ENCODE results near the gene SIL1.

Gene SIL1

DNA sequence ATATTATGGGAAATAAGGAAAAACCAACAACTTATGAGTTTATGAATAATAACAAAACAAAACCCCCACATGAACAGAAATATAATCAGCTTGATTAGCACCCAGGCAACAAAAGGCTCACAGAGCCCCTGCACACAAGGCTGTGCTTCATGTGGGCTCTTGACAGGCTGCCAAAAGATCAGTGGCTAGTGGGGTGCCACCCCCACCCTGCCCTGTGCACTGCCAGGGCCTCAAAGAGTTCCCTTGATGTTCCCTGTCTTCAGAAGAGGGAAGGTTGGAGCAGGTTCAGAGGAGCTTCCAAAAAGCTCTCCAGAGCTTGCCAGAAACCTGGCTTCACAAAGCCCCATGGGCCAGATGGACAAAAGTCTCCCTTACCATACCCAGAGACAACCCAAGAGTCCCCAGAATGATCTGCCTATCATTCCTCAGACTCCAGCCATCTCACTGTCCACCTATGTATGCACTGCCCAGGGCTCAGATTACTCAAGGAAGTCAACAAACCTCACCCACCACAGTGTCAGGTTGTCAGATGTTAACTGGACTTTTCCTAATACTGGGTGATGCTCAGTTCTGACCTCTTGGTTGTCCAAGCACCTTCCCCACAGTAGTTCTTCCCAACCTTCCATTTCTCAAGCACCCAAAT, 87.5 kb downstream of the SIL1 start:
- TF ChIP-seq, protein P1, sequence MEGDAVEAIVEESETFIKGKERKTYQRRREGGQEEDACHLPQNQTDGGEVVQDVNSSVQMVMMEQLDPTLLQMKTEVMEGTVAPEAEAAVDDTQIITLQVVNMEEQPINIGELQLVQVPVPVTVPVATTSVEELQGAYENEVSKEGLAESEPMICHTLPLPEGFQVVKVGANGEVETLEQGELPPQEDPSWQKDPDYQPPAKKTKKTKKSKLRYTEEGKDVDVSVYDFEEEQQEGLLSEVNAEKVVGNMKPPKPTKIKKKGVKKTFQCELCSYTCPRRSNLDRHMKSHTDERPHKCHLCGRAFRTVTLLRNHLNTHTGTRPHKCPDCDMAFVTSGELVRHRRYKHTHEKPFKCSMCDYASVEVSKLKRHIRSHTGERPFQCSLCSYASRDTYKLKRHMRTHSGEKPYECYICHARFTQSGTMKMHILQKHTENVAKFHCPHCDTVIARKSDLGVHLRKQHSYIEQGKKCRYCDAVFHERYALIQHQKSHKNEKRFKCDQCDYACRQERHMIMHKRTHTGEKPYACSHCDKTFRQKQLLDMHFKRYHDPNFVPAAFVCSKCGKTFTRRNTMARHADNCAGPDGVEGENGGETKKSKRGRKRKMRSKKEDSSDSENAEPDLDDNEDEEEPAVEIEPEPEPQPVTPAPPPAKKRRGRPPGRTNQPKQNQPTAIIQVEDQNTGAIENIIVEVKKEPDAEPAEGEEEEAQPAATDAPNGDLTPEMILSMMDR (IDR thresholded peaks at IDR 0.05; ENCODE audit: control insufficient read depth, extremely low read depth, insufficient read depth) = no peak
- DNase-seq (ENCODE audit: low read depth) = no peak
- no peak overlapping the region for H3K4me3 ChIP-seq (ENCODE audit: low read depth, low read length)

DNA sequence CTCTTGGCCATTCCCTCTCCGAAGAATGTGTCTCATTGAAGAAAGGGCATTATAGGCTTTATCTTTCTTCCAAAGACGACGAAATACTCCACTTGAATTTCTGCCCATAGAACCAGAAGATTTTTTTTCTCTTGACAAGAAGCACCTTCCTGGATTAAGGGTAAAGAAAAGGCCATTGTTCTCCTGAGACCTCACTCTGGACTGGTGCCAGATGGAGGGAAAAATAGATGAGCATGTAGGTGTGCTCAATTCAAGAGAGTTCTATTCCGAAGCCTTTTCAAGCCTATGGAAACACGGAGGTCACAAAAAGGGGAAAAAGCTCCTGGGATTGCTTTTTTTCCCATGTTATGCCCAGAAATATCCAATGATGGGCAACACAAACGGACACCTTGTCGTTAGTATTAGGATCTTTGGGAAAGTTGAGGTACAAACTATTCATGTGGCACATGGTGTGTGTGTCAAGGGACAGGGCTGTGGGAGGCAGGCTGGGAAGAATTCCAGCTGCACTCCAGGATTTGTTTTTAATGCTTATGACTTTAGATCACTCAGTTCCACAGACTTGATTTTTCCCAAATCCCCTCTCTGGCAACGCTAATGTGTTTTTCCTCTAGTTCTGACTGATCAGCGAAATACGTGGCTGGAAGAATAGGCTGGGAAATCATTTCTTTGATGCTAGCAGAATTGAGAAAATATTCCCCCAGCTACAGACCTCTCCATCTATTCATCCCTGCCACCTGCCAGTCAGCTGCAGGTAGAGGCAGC, 89.9 kb downstream of the SIL1 start:
- TF ChIP-seq, protein P1 (IDR thresholded peaks at IDR 0.05; ENCODE audit: control insufficient read depth, extremely low read depth, insufficient read depth) = no peak
- DNase-seq (ENCODE audit: low read depth) = no peak
- no peak overlapping the region for H3K4me3 ChIP-seq (ENCODE audit: low read depth, low read length)

DNA sequence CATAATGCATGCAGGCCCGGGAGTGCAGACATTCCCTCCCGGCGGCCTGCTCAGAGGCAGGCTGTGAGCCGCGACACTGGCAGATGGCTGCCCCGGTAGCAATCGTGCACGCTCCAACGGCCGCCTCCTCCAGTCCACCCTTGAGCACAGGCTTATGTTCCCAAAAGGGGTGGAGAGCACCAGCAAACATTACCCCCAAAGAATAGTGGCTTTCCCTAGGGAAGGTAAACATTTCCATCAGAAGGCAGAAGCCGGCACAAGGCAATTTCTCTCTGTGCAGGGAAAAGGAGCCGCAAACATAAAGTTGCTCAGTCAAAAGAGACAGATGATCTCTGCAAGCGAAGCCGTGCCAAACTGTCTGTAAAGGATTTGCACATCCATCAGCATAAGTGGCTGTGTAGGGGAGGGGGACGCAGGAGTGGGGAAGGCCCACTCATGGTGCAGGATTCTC, 92.5 kb downstream of the SIL1 start:
- no peak overlapping the region for H3K4me3 ChIP-seq (ENCODE audit: low read depth, low read length)
- DNase-seq (ENCODE audit: low read depth) = no peak
- TF ChIP-seq, protein P1 (IDR thresholded peaks at IDR 0.05; ENCODE audit: control insufficient read depth, extremely low read depth, insufficient read depth) = no peak

DNA sequence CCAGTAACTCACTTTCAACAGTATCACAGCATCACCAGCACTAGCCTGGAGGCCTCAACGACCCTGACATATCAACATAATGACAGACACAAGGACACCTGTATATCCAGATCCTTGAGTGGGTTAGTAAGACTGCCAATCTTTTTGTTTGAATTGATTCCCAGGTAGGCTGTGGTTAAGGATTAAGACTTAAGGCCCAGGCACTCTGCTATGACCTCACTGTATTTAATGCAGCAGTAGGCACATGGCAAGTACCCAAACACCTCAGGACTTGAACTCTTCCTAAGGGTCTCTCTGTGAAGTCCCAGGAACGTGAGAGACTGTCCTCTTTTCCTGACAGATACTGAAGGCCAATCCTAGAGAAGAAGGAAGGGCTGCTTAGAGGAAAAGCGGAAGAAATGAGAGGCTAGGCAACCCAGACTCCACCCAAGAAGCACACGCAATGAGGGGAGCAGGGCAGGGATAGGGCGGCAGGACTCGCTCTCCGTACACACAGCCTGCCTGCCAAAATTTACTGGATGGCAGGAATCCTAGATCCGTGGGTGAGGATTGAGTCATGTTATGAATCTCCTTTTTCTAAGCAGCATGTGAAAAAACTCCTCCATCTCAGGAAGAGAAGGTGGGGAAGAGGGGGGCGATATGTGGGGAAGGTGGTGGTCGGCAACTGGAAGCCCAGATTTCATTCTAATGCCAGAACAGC, 93.4 kb downstream of the SIL1 start:
- DNase-seq (ENCODE audit: low read depth) = no peak
- TF ChIP-seq, protein P1 (IDR thresholded peaks at IDR 0.05; ENCODE audit: control insufficient read depth, extremely low read depth, insufficient read depth) = no peak
- no peak overlapping the region for H3K4me3 ChIP-seq (ENCODE audit: low read depth, low read length)

DNA sequence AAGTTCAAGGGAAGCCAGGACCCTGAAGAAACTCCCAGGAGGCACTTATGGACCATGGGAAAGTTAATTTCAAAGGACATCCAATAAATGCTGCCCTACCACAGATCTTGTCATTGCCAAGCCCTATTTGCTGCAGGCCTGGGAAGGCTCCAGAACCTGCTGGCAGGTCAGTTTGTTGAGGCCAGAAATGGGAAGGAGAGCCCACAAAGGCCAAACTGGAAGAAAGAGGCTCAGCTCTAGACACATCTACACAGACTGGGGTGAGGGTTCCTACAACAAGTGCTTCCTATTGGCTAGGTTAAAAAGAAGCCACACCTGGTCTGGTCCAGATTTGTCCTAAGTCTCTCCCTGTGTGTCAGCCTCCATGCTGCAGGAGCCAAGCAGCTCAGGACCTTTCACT, 94.4 kb downstream of the SIL1 start:
- DNase-seq (ENCODE audit: low read depth) = no peak
- H3K4me3 ChIP-seq (ENCODE audit: low read depth, low read length) = no peak overlapping the region
- TF ChIP-seq, protein P1 (IDR thresholded peaks at IDR 0.05; ENCODE audit: control insufficient read depth, extremely low read depth, insufficient read depth) = no peak

DNA sequence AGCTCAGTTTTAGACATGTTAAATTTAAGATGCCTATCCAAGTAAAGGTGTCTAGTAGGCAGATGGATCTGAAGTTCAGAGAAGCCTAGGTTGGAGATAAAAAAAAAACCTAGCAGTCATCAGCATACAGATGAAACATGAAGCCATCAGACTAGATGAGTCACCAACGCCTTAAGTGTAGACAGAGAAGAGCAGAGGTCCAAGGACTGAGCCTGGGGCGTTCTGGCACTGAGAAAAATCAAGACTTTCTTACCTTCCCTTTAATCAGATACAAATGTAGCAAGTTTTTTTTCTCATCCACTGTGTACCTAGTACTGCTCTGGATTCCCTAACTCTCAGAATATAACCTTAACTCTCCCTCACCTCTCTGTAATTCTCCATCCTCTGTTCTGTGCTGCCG, 97.3 kb downstream of the SIL1 start:
- TF ChIP-seq, protein P1 (IDR thresholded peaks at IDR 0.05; ENCODE audit: control insufficient read depth, extremely low read depth, insufficient read depth) = no peak
- DNase-seq (ENCODE audit: low read depth) = no peak
- H3K4me3 ChIP-seq (ENCODE audit: low read depth, low read length) = no peak overlapping the region

Data from LNCaP clone FGC (cell line).